HS-5 (cell line): ENCODE measurements around the gene CCDC154.
"Not testable (repeated sequence)": the region's sequence is repeated elsewhere in the genome, so short reads cannot be mapped to it uniquely, and the experiment has no call there.

Experiments used
- DNase-seq: peaks from one replicate; pipeline ENCODE4 v3.0.0-alpha.2; 2012; ENCODE audit warnings: low read depth

The CCDC154 gene

DNA sequence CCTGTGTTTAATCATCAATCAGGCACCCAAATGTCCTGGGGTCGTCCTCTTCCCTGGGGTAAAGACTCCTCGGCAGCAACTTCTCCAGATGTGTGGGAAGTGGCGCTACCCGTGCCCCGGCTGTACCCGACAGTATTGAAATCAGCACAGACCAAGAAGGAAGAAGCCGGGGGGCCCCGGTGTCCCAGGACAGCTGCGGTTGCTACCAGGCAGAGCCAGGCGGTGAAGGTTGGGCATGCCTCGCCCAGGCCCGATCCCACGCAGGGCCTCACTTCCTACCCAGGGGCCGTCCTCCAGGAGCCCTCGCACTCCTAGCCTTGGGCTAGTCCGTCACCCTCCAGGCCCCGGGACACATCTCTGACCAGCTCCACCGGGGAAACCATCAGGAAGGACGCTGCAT lies 9.0 kb upstream of the CCDC154 start:
- DNase-seq, result no peak

- no peak for DNase-seq
Measured at GRCh38 chr16:1452530-1452929, 8.2 kb upstream of the CCDC154 start.

GRCh38 chr16:1451702-1452392 lies 7.5 kb upstream of the CCDC154 start:
- no peak for DNase-seq

DNA sequence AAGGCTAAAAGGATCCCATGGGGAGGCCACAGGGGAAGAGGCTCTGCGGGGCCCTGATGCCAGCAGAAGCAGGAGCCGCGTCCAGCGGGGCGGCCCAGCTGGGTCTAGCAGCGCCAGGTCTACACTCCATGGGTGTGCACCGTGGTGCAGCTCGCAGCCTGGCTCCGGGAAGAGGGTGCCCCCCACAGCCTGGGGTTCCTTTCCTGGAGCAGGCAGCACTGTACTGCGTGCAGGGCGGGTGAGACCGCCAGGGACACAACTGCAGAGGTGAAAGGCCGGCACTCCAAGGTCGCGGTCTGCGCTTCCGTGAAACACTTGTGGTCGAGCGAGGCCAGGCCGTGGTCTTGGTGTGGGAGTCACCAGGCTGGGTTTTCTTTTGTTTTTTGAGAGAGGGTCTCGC lies 6.5 kb upstream of the CCDC154 start:
- DNase-seq, result no peak

DNA sequence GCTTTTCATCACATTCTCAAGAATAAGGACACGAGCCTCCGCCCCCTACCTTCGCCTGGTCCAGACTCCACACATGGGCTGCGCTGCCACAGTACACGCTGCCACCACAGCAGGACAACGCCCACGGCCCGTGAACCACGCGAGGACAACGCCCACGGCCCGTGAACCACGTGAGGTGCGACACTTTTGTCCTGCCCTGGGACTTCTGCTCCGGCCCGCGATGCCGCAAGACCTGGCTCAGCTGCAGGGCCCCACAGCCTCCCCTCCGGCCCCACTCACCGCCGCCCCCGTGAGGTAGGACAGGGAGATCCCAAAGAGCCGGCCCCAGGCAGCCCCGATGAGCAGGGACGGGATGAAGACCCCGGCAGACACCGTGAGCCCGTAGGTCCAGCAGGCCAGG lies 5.9 kb upstream of the CCDC154 start:
- DNase-seq, result no peak

GRCh38 chr16:1449201-1449788 lies 4.9 kb upstream of the CCDC154 start:
- DNase-seq, result no peak

GRCh38 chr16:1448536-1449116 lies 4.3 kb upstream of the CCDC154 start:
- no peak for DNase-seq

DNA sequence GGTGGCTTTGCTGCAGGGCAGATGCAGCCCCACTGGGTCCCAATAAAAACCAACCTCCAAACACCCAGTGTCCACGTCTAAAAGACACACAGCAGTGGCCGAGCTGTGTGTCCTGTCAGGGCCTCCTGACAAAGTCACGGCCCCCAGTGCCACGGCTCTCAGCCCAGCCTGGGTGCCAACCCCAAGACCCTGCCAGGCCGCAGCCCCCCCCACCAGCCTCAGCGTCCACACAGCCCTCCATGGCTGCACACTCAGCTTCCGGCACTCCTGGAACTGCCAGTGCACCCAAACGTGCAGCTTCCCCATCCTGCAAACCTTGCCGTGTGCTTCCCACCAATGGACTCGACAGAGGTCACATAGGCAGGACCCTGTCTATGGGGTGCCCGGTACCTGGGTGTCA lies 3.6 kb upstream of the CCDC154 start:
- no peak for DNase-seq

DNA sequence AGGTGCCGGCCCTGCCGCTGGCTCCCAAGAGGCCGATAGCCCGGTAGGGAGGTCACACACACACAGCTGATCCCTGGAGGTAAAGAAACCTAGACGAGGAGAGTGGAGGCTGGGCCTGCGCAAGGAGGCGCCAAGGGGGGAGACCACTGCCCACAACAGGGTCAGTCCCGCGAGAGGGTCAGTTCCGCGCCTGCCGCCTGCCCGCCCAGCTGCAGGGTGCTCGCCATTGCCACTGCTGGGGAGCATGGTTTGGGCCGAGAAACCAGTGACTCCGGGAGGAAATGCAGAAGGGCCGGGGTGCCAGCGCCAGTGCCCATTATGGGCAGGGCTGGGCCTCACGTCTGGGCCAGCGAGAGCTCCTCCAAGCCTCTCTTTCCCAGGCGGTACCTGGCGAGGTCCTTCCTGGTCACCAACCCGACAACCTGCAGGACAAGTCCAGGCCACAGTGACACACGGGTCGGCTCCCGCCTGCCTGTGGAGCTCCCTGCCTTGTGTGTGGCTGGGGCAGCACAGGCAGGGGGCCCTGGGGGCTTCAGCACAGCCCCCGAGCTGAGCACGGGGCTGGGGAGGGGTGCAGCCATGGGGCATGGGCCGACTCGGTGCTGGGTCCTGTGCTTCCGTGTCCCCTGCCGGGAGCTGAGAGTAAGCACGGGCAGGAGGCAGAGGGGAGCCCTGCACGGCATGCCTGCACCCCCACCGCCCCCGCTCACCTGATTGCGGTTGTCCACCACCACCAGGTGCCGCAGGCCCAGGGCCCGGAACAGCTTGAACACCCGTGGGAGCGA lies 2.1 kb upstream of the CCDC154 start:
- no peak for DNase-seq

- no peak for DNase-seq
Measured at GRCh38 chr16:1445518-1446203, 1.3 kb upstream of the CCDC154 start.

DNA sequence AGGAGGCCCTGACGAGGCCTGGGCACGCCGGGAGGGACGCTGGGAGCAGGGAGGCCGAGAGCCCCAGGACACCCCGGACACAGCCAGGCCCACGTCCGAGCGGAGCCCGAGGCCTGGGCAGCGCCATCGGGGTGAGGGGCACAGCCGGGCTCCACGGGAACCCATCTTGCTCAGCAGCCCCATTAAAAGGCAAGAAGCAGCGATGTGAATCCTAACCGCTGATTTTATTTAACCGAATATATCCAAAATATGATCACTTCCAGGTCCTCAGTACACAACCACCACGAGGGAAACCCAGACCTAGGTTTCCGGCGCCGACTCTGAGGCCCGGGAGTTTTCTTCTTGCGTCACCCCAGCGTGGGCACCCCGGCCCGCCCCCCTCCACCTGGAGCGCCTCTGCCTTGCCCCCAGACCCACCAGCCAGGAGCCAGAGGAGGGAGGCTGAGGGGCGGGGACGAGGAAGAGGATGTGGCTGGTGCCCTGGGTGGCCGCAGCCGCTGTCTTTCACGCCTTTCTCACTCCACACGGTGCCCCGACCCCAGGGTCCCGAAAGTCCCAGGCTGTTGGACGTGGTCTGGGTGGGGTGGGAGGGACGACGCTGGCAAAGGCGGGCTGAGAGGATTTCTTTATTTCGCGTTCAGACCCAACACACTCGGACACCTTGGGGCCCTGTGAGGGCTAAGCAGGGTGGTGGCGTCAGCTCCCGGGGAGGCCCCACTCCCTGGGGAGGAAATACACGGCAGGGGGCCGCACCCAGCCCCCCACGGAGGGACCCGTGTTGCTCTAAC lies 568 bp upstream of the CCDC154 start:
- no peak for DNase-seq

GRCh38 chr16:1443403-1443973 lies 868 bp downstream of the CCDC154 start:
- no peak for DNase-seq

GRCh38 chr16:1442697-1443096 lies 1.7 kb downstream of the CCDC154 start:
- DNase-seq, result no peak

GRCh38 chr16:1441391-1441829 lies 2.9 kb downstream of the CCDC154 start:
- no peak for DNase-seq

DNA sequence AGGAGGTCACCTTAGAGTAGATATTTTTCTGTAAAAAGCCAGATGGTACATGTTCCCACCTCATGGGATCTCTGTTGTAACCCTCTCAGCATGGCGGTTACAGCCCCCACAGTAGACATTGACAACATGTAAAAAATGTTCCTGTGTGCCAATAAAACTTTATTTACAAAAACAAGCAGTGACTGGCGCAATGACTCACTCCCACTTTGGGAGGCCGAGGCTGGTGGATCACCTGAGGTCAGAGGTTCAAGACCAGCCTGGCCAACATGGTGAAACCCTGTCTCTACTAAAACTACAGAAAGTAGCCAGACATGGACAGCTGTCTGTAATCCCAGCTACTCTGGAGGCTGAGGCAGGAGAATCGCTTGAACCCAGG lies 4.7 kb downstream of the CCDC154 start:
- not testable (repeated sequence) for DNase-seq

GRCh38 chr16:1439058-1439698 lies 5.2 kb downstream of the CCDC154 start:
- DNase-seq, result no peak

DNA sequence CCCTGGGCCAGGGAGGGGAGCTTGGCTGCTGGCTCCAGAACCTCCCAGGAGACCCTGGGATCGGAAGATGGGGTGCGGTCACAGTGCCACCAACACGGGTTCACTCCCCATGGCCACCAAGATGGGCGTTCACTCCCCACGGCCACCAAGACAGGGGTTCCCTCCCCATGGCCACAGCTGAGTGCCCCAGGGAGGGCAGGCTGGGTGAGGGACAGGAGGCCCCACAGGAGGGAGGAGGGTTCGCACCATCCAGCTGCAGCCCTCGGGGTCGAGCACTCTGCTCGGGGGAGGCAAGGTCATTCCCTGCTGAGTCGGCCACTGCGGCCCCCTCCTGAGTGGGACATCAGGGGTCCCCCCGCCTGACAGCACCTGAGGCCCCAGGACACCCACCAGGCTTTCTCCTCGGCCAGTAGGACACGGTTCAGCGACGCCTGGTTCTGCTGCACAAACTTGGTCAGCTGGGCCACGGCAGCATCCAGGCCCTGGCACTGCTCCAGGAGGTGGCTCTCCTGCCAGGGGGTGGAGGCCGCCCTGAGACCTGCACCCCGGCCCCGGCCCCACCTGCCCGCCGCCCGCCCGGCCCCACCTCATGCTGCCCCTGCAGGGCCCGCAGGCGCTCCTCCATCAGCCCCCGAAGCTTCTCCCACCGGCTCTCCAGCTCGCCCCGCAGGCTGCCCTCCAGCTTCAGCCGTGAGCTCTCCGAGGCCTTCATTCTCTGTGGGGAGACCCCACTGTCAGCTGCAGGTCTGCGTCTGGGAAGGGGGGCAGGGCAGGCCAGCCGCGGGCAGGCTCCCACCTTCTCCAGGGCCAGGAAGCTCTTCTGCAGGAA lies 5.9 kb downstream of the CCDC154 start:
- no peak for DNase-seq

DNA sequence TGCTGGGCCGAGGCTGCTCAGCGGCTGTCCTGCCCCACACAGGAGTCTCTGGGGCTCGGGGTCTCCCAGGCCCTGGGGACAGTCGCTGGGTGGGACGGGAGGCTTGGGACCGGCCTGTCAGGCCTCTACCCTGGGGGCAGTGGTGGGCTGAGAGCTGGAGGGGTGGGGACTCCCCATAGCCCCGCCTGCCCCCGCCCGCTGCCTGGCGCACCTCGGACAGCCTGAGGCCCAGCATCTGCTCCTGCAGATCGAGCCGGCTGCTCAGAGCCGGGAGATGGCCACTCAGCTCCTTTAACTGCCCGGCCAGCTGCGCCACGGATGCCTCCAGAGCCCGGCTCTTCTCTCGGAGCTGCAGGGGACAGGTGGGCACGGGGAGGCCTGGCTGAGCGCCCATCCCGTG lies 6.8 kb downstream of the CCDC154 start:
- DNase-seq, result no peak

GRCh38 chr16:1436731-1437355 lies 7.5 kb downstream of the CCDC154 start:
- DNase-seq, result no peak
